Measurements from ENCODE around the gene SPG11. TPM values are rescaled to one million over a fixed set of nuclear protein-coding genes. Genes with fewer than 3 reads are reported as not detected.

The SPG11 gene
- total and polyA plus RNA-seq, 8 donors = 12.1 to 240 (median 104) TPM

DNA sequence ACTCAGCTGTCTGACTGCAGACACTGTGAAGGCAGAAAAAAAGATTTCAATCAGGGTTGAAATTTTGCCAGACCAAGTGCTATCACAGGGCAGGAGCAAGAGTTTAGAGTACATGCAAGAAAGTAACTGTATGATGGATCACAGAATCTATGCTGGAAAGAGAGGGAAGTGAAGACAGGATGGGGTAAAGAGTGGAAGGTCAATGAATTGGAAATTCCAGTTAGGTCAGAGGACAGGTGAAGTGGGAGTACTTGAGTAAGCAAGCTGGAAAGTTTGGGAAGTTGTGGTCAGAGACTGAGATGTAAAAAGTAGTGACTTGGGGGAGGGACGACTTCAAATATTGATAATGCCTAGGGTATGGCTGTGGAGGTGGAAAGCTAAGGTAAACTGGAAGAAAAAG lies 7.2 kb downstream of the SPG11 start:
- no peaks in the 10 kb centered on the region for H3K9me3 ChIP-seq
- no peak for DNase-seq
- intact Hi-C loops (cut with DNase I; ENCODE audit: low total_unique reads) = loop anchor here (10.0 kb wide), 1 partner anchor 51 kb away; no protein-coding TSS in a partner anchor
- no peak for TF ChIP-seq EP300 (IDR thresholded peaks at IDR 0.05)
- TF ChIP-seq, protein P1, sequence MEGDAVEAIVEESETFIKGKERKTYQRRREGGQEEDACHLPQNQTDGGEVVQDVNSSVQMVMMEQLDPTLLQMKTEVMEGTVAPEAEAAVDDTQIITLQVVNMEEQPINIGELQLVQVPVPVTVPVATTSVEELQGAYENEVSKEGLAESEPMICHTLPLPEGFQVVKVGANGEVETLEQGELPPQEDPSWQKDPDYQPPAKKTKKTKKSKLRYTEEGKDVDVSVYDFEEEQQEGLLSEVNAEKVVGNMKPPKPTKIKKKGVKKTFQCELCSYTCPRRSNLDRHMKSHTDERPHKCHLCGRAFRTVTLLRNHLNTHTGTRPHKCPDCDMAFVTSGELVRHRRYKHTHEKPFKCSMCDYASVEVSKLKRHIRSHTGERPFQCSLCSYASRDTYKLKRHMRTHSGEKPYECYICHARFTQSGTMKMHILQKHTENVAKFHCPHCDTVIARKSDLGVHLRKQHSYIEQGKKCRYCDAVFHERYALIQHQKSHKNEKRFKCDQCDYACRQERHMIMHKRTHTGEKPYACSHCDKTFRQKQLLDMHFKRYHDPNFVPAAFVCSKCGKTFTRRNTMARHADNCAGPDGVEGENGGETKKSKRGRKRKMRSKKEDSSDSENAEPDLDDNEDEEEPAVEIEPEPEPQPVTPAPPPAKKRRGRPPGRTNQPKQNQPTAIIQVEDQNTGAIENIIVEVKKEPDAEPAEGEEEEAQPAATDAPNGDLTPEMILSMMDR (IDR thresholded peaks at IDR 0.05) = no peak
- TF ChIP-seq POLR2A (IDR thresholded peaks at IDR 0.05) = no peak
- no peak for TF ChIP-seq POLR2AphosphoS5 (IDR thresholded peaks at IDR 0.05)
- H3K27ac ChIP-seq = no peak overlapping the region
- no peaks in the 10 kb centered on the region for H3K27me3 ChIP-seq
- WGBS, 5 donors = 78 to 94% (median 84%) methylated on average over 1 of the region's 1 CpG
- peaks cover 24 to 92% (median 88%) of the 10 kb centered on the region in 4 donors for H3K36me3 ChIP-seq
- no peak overlapping the region for H3K4me3 ChIP-seq
- peaks cover 0 to 11% (median 4%) of the 10 kb centered on the region in 4 donors for H3K4me1 ChIP-seq

DNA sequence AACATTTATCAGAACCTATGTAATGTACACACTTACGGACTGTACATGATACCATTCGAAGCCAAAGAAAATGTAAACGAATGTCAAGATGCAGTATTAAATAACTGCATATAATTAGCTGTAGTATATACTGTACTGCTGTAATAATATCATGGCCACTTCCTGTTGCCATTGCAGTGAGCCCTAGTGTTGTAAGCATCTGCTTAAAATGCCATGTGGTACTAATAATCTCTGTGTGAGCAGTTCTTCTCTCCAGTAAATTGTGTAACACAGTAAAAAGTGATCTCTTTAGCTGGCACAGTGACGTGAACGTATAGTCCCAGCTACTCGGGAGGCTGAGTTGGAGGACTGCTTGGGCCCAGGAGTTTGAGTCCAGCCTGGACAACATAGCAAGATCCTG lies 8.6 kb downstream of the SPG11 start:
- Histone ChIP-seq H3K4me3 (no peak overlapping the region), H3K27me3 (no peaks in the 10 kb centered on the region), H3K9me3 (no peaks in the 10 kb centered on the region), H3K27ac (no peak overlapping the region), H3K4me1 (no peaks in the 10 kb centered on the region), H3K36me3 (peaks cover 35 to 100% (median 99%) of the 10 kb centered on the region in 4 donors)
- no peak for DNase-seq
- WGBS, 5 donors = 88 to 93% (median 91%) methylated on average over 6 of the region's 6 CpGs
- intact Hi-C loops (cut with DNase I; ENCODE audit: low total_unique reads) = loop anchor here (10.0 kb wide), 1 partner anchor 50 kb away; no protein-coding TSS in a partner anchor
- TF ChIP-seq POLR2A (IDR thresholded peaks at IDR 0.05) (no peak), POLR2AphosphoS5 (IDR thresholded peaks at IDR 0.05) (no peak), EP300 (IDR thresholded peaks at IDR 0.05) (no peak)
- TF ChIP-seq, protein P1 (IDR thresholded peaks at IDR 0.05) = no peak

DNA sequence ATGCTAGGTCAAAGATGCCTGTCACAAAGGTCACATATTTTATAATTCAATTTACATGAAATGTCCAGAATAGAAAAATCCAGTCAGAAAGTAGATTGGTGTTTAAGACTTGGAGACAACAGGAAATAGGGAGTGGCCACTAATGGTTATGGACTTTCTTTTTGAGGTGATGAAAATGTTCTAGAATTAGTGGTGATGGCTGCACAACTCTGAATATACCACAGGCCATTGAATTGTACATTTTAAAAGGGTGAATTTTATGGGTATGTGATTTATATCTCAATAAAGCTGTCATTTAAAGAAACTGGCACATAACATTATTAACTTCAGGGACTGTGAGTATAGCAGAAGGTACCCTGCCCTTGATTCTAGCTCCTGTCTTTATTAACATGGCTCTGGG lies 15.8 kb downstream of the SPG11 start:
- H3K4me3 ChIP-seq = no peak overlapping the region
- H3K27me3 ChIP-seq = no peaks in the 10 kb centered on the region
- no peaks in the 10 kb centered on the region for H3K9me3 ChIP-seq
- TF ChIP-seq EP300 (IDR thresholded peaks at IDR 0.05) (no peak), POLR2AphosphoS5 (IDR thresholded peaks at IDR 0.05) (no peak), POLR2A (IDR thresholded peaks at IDR 0.05) (no peak)
- TF ChIP-seq, protein P1 (IDR thresholded peaks at IDR 0.05) = no peak
- no peak for DNase-seq
- peaks cover 0 to 11% (median 0%) of the 10 kb centered on the region in 4 donors for H3K4me1 ChIP-seq
- intact Hi-C loops (cut with DNase I; ENCODE audit: low total_unique reads) = no loop called here
- H3K27ac ChIP-seq = no peak overlapping the region
- H3K36me3 ChIP-seq = peaks cover 40 to 83% (median 77%) of the 10 kb centered on the region in 4 donors

DNA sequence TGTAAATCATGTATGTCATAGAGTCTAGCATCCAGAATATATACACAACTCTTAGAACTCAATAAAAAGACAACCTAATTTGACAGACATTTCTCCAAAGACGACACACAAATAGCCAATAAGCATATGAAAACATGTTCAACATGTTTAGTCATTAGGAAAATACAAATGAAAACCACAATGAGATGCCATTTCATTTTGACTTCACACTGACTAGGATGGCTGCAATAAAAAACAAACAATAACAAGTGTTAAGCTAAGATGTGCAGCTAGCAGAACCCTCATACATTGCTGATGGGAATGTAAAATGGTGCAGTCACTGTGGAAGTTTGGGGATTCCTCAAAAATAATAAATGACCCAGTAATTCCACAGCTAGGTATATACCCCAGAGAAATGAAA lies 16.4 kb downstream of the SPG11 start:
- Histone ChIP-seq H3K4me1 (peaks cover 0 to 12% (median 0%) of the 10 kb centered on the region in 4 donors), H3K27ac (no peak overlapping the region), H3K4me3 (no peak overlapping the region), H3K36me3 (peaks cover 40 to 81% (median 74%) of the 10 kb centered on the region in 4 donors), H3K9me3 (no peaks in the 10 kb centered on the region), H3K27me3 (no peaks in the 10 kb centered on the region)
- no peak for TF ChIP-seq POLR2AphosphoS5 (IDR thresholded peaks at IDR 0.05)
- TF ChIP-seq POLR2A (IDR thresholded peaks at IDR 0.05) = no peak
- TF ChIP-seq, protein P1 (IDR thresholded peaks at IDR 0.05) = no peak
- no peak for TF ChIP-seq EP300 (IDR thresholded peaks at IDR 0.05)
- DNase-seq = no peak
- intact Hi-C loops (cut with DNase I; ENCODE audit: low total_unique reads) = no loop called here
- 89 to 100% (median 92%) methylated on average over 1 of the region's 1 CpG for WGBS, 5 donors
